ENCODE data around the gene PRDM16. TPM values are rescaled to one million over a fixed set of nuclear protein-coding genes. Genes with fewer than 3 reads are reported as not detected.

The PRDM16 gene
- total RNA-seq, 1 experiment from 2014 or later: 0.69 TPM

GRCh38 chr1:3066826-3067225 lies 2.2 kb upstream of the PRDM16 start:
- DNase-seq: peak; percentile 35
- Histone ChIP-seq H3K36me3 (replicated peaks; ENCODE audit: control insufficient read depth, insufficient read depth, low read length) (no peaks in the 10 kb centered on the region), H3K4me3 (ENCODE audit: insufficient read depth, low read depth, low read length) (no peak overlapping the region), H3K27me3 (ENCODE audit: control insufficient read depth, insufficient read depth, low read length) (peaks cover 93% of the 10 kb centered on the region)

GRCh38 chr1:3067301-3067670 lies 1.7 kb upstream of the PRDM16 start:
- H3K4me3 ChIP-seq (ENCODE audit: insufficient read depth, low read depth, low read length): no peak overlapping the region; the same call in 1 of the 2 replicates
- H3K27me3 ChIP-seq (ENCODE audit: control insufficient read depth, insufficient read depth, low read length): peaks cover 93% of the 10 kb centered on the region
- DNase-seq: peak; percentile 67
- H3K36me3 ChIP-seq (replicated peaks; ENCODE audit: control insufficient read depth, insufficient read depth, low read length): no peaks in the 10 kb centered on the region

- H3K4me3 ChIP-seq (ENCODE audit: insufficient read depth, low read depth, low read length): peak overlapping the region; percentile 32
These were observed 1.1 kb upstream of the PRDM16 start for GRCh38 chr1:3067671-3068563.

DNA sequence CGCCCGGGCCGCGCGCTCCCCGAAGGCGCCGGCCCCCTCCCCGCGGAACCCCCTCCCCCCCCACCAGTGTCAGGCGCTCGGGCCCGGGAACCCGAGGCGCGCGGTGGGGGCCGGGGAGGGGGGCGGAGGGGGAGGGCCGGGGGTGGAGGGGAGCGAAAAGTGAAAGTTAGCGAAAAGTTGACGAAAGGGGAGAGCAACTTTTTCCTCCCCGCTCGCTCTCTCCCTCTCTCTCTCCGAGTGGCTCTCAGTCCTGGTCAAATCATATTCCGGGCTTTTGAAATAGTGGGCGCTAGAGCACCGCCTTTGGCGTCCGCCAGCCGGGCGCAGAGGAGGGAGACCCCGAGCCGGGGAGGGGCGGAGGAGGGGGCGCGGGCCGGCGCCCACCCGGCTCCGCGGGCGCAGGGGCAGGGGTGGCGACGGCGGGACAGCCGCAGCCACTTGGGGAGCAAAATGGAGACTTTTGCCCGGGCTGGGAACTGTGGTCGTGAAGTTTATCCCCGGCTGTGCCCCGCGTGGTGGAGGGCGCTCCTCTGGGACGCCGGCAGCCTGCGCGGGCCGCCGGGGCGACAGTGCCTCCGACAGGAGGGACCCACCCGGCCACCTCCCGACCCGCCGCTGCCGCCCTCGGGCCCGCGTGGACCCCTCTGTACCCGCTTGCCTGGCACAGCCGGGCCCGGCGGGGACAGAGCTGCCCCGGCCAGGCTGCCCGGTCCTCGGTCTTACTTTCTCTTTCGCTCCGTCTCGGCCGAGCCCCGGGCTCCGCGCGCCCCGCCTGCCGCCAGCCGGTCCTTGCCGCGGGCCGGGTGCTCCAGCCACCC lies 697 bp downstream of the PRDM16 start:
- Histone ChIP-seq H3K36me3 (replicated peaks; ENCODE audit: control insufficient read depth, insufficient read depth, low read length) (no peaks in the 10 kb centered on the region), H3K27me3 (ENCODE audit: control insufficient read depth, insufficient read depth, low read length) (peaks cover 93% of the 10 kb centered on the region), H3K4me3 (ENCODE audit: insufficient read depth, low read depth, low read length) (peak overlapping the region; percentile 43)
- DNase-seq: peak; percentile 89

More at GRCh38 chr1:3067671-3068563, 1.1 kb upstream of the PRDM16 start:
- no peaks in the 10 kb centered on the region for H3K36me3 ChIP-seq (replicated peaks; ENCODE audit: control insufficient read depth, insufficient read depth, low read length)
- DNase-seq: peak; percentile 76
- H3K27me3 ChIP-seq (ENCODE audit: control insufficient read depth, insufficient read depth, low read length): peaks cover 93% of the 10 kb centered on the region

DNA sequence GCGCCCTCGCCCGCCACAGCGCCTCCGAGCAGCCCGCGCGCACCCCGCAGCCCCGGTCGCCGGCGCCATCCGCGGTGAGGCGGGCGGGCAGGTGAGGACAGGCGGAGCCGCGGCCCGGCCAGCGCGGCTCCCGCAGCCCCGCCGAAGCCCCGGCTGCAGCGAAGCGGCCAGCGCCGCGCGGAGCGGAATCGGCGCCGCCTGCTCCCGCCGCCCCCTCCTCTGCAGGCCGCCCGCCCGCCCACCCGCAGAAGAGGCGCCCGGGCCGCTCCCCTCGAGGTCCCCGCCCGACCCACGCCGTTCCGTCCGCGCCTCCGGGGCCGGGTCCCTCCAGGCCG lies 1.3 kb downstream of the PRDM16 start:
- DNase-seq: peak; percentile 85
- peak overlapping the region; percentile 43; the same call in 1 of the 2 replicates for H3K4me3 ChIP-seq (ENCODE audit: insufficient read depth, low read depth, low read length)

GRCh38 chr1:3070644-3071564 lies 1.9 kb downstream of the PRDM16 start:
- Histone ChIP-seq H3K36me3 (replicated peaks; ENCODE audit: control insufficient read depth, insufficient read depth, low read length) (no peaks in the 10 kb centered on the region), H3K27me3 (ENCODE audit: control insufficient read depth, insufficient read depth, low read length) (peaks cover 83% of the 10 kb centered on the region), H3K4me3 (ENCODE audit: insufficient read depth, low read depth, low read length) (peak overlapping the region; percentile 25)
- peak; percentile 81 for DNase-seq

More for the DNA sequence above, 1.3 kb downstream of the PRDM16 start:
- peaks cover 89% of the 10 kb centered on the region for H3K27me3 ChIP-seq (ENCODE audit: control insufficient read depth, insufficient read depth, low read length)
- H3K36me3 ChIP-seq (replicated peaks; ENCODE audit: control insufficient read depth, insufficient read depth, low read length): no peaks in the 10 kb centered on the region

DNA sequence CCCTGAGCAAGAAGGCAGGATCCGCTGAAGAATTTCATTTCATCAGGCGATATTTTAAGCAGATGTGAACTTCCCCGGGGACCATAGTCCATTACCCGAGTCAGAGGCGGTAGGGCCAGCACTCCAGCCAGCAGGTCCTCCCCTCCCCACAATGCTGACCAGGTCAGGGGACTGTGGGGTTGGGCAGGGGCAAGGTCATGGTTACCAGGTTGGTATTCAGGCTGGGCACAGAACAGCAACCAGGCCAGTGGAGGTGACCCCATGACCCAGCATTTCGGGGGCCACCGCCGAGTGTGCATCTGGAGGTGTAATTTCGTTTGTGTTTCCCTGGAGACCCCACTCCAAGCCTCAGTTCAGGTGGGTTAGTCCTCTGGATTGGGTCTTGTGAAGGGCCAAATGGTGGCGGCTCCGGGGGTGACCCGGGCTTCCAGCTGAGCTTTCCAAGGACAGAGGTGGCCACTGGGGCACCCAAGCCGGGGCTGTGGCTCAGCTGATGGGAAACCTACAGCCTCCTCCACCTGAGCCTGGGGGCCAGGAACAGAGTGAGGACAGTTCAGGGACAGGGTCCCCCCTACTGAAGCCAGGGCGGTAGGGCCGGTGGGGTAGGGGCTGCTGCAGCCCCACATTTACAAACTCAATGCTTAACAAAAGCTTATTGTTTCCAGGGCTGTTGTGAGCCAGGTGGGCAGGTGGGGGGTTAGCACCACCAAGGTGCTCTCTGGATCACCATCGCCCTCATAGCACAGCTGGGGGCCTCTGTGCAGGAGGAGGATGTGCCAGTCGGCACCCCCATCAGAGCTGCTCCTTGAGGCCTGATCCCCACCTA lies 2.8 kb downstream of the PRDM16 start:
- no peaks in the 10 kb centered on the region for H3K36me3 ChIP-seq (replicated peaks; ENCODE audit: control insufficient read depth, insufficient read depth, low read length)
- peaks cover 74% of the 10 kb centered on the region for H3K27me3 ChIP-seq (ENCODE audit: control insufficient read depth, insufficient read depth, low read length)
- H3K4me3 ChIP-seq (ENCODE audit: insufficient read depth, low read depth, low read length): no peak overlapping the region
- DNase-seq: no peak

DNA sequence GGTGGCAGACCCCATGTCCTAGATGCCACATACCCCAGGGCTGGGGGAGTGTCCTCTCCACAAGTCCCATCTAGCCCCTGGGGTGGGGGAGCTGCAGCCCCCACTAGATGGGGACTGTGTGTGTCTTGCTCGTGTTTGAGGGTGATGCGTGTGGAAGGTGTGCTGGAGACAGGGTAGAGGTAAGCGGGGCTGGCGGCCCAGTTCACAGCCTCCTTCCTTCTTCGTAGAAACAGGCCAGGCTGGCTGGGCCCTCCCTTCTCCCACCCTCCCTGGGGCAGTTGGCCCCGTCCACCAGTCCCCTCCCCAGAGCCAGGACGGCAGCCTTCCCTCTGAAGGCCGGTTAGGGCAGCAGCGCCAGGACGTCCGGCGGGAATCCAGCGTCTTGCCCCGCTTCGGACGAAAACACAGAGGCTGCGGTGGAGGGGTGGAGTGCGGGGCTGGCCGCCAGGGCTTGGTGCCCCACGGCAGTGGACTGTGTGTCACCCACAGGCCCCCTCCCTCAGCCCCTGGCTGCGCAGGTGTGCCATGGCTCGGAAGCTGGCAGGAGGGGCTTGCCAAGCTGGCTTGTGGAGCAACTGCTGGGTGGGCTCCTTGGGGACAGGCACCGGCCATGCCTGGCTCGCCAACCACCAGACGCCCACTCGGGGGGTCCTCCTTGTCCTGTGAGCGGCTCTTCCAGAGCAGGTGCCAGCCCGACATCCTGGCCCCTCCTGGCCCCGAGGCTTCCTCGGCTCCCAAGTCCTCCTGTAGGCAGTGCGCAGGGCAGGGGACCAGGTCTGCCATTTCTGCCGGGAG lies 3.6 kb downstream of the PRDM16 start:
- H3K27me3 ChIP-seq (ENCODE audit: control insufficient read depth, insufficient read depth, low read length): peaks cover 66% of the 10 kb centered on the region
- H3K36me3 ChIP-seq (replicated peaks; ENCODE audit: control insufficient read depth, insufficient read depth, low read length): no peaks in the 10 kb centered on the region
- peak; percentile 84 for DNase-seq
- H3K4me3 ChIP-seq (ENCODE audit: insufficient read depth, low read depth, low read length): no peak overlapping the region

- Histone ChIP-seq H3K27me3 (ENCODE audit: control insufficient read depth, insufficient read depth, low read length) (peaks cover 60% of the 10 kb centered on the region), H3K36me3 (replicated peaks; ENCODE audit: control insufficient read depth, insufficient read depth, low read length) (no peaks in the 10 kb centered on the region), H3K4me3 (ENCODE audit: insufficient read depth, low read depth, low read length) (no peak overlapping the region)
- no peak for DNase-seq
These were observed 4.1 kb downstream of the PRDM16 start for GRCh38 chr1:3073186-3073488.

GRCh38 chr1:3073489-3074296 lies 4.7 kb downstream of the PRDM16 start:
- Histone ChIP-seq H3K4me3 (ENCODE audit: insufficient read depth, low read depth, low read length) (peak overlapping the region; percentile 17), H3K36me3 (replicated peaks; ENCODE audit: control insufficient read depth, insufficient read depth, low read length) (no peaks in the 10 kb centered on the region), H3K27me3 (ENCODE audit: control insufficient read depth, insufficient read depth, low read length) (peaks cover 56% of the 10 kb centered on the region)
- peak; percentile 82 for DNase-seq

DNA sequence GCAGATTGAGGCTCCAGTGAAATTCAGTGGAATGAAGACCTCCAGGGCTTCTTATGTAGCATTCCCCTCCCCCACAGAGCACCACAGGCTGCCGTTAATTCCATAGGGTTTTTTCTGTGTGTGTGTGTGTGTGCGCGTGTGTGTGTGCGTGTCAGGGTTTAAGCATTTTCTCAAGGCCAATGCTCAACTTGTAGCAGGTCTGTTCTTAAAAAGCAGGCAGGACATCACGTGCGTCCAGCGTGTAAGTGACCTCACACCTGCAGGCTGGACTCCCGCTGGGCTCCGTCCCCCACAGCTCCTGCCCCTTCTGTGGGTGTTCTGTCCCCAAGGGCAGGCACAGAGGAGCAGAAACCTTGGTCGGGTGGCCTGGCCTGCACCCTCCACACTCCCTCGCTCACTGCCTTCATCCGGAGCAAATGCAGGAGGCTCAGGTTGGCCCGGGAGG lies 5.3 kb downstream of the PRDM16 start:
- DNase-seq: no peak
- H3K27me3 ChIP-seq (ENCODE audit: control insufficient read depth, insufficient read depth, low read length): peaks cover 51% of the 10 kb centered on the region

DNA sequence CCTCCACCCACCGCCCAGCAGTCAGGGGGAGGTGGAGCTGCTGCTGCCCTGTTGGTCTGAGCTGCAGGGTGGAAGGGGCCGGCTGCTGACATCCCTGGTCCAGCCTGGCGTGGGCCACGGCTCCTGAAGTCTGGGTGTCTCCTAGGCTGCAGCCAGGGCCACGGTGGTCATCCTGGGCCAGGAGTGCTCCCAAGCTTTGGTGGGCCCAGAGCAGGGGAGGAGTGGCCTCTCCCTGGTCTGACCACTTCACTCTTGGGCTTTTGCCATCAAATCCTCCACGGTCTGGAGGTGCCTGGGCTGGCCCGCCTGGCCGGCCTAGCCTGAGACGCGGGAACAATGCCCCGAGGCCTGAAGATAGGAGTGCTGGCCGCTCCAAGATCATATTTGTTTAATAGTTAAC lies 5.8 kb downstream of the PRDM16 start:
- H3K36me3 ChIP-seq (replicated peaks; ENCODE audit: control insufficient read depth, insufficient read depth, low read length): no peaks in the 10 kb centered on the region
- H3K27me3 ChIP-seq (ENCODE audit: control insufficient read depth, insufficient read depth, low read length): peaks cover 48% of the 10 kb centered on the region
- no peak overlapping the region for H3K4me3 ChIP-seq (ENCODE audit: insufficient read depth, low read depth, low read length)
- DNase-seq: no peak

More for the DNA sequence above, 5.3 kb downstream of the PRDM16 start:
- H3K36me3 ChIP-seq (replicated peaks; ENCODE audit: control insufficient read depth, insufficient read depth, low read length): no peaks in the 10 kb centered on the region
- no peak overlapping the region for H3K4me3 ChIP-seq (ENCODE audit: insufficient read depth, low read depth, low read length)

All from H7 (cell line).